Stomach (tissue), 9 donors: ENCODE data around the gene XRCC4. TPM values are rescaled to one million over a fixed set of nuclear protein-coding genes. Genes with fewer than 3 reads are reported as not detected.

Experiments
- DNase-seq, 2 donors: peaks; one replicate each; pipeline versions ENCODE4 v3.0.0 to v3.0.0-alpha.2; 2013 to 2019
- H3K27ac ChIP-seq, 5 donors: fragments of 200-600 bp in 4 of 5; sonication (generic) in 4 of 5; one replicate each; pipeline ENCODE4 v1.5.1; 2013 to 2019; ENCODE audit warnings: mild to moderate bottlenecking in 1 of 5, moderate library complexity in 1 of 5
- H3K27me3 ChIP-seq, 3 donors: fragments of 200-600 bp; sonication (generic); one replicate each; pipeline ENCODE4 v1.5.1; 2017 to 2019; ENCODE audit warnings: mixed run types in 1 of 3
- H3K36me3 ChIP-seq, 4 donors: fragments of 200-600 bp; sonication (generic); 1 replicate in 3 of 4; 2 replicates in 1 of 4; pipeline ENCODE4 v1.5.1; 2016 to 2019
- H3K4me1 ChIP-seq, 4 donors: fragments of 200-600 bp; sonication (generic); one replicate each; pipeline ENCODE4 v1.5.1; 2016 to 2019
- H3K4me3 ChIP-seq, 4 donors: fragments of 200-600 bp; sonication (generic) in 3 of 4; one replicate each; pipeline ENCODE4 v1.5.1; 2016 to 2019; ENCODE audit warnings: mild to moderate bottlenecking in 1 of 4
- H3K9me3 ChIP-seq, 4 donors: fragments of 200-600 bp; sonication (generic); one replicate each; pipeline ENCODE4 v1.5.1; 2016 to 2019
- CTCF ChIP-seq, 7 experiments: fragments of 450-650 bp in 4 of 7; fragments of 200-600 bp in 3 of 7; sonication (generic) in 3 of 7; IDR thresholded peaks; one replicate each; pipeline ENCODE4 v1.5.1; 2016 to 2019; ENCODE audit warnings: antibody characterized with exemption in 7 of 7, control low read depth in 2 of 7, mild to moderate bottlenecking in 1 of 7
- EP300 ChIP-seq: sonication (generic); formaldehyde crosslinking; IDR thresholded peaks from one replicate; pipeline ENCODE4 v1.6.1; 2017; ENCODE audit warnings: antibody characterized with exemption
- POLR2A ChIP-seq, 4 donors: fragments of 450-650 bp; IDR thresholded peaks; one replicate each; pipeline ENCODE4 v1.6.1; 2016; ENCODE audit warnings: antibody characterized with exemption in 4 of 4, control low read depth in 2 of 4, mild to moderate bottlenecking in 1 of 4, moderate library complexity in 1 of 4
- POLR2AphosphoS5 ChIP-seq, 3 donors: sonication (generic); formaldehyde crosslinking; IDR thresholded peaks; one replicate each; pipeline ENCODE4 v1.6.1; 2016; ENCODE audit warnings: antibody characterized with exemption in 3 of 3
- WGBS, 5 donors: extraction: QIAGEN DNeasy Blood & Tissue Kit in 3 of 5; methylation state at CpG; one replicate each; pipeline versions ENCODE4 v1.1.5 to v1.1.7; 2013 to 2018; 5-methylcytosine and 5-hydroxymethylcytosine counted together
- intact Hi-C: fragments of 100-400 bp; cut with DNase I; formaldehyde crosslinking; loops from one replicate; pipeline ENCODE4 v1.15.1; 2023; ENCODE audit warnings: low total_unique reads
- polyA plus RNA-seq, 3 donors: library from polyadenylated mRNA; stranded (reverse); fragments of 200-250 nt; gene quantifications; one replicate each; pipeline ENCODE4 v1.2.3, GENCODE V29; 2013
- total RNA-seq, 5 donors: library from RNA; depleted of rRNA; stranded (reverse); fragments of >200 nt; gene quantifications; one replicate each; pipeline versions ENCODE4 v1.1.0 to v1.2.3, GENCODE V29; 2014 to 2016
- donor health status: healthy with polysubstance abuse.
- donor health status: Bipolar disorder and iron deficiency.
- donor health status: healthy.

Gene XRCC4
- total and polyA plus RNA-seq, 8 donors: 0.45 to 14.2 (median 8.4) TPM; not detected in 1

GRCh38 chr5:83394190-83394589 lies 316.8 kb downstream of the XRCC4 start:
- no peak for DNase-seq
- Histone ChIP-seq H3K9me3 (no peaks in the 10 kb centered on the region), H3K4me3 (no peak overlapping the region), H3K4me1 (no peaks in the 10 kb centered on the region), H3K27me3 (no peaks in the 10 kb centered on the region), H3K36me3 (no peaks in the 10 kb centered on the region), H3K27ac (no peak overlapping the region)
- intact Hi-C loops: no loop called here
- TF ChIP-seq CTCF (IDR thresholded peaks at IDR 0.05) (no peak), POLR2A (IDR thresholded peaks at IDR 0.05) (no peak), EP300 (no peak), POLR2AphosphoS5 (IDR thresholded peaks at IDR 0.05) (no peak)
- WGBS, 5 donors: 86 to 99% (median 96%) methylated on average over 2 of the region's 2 CpGs

- Histone ChIP-seq H3K4me1 (no peaks in the 10 kb centered on the region), H3K27ac (no peak overlapping the region), H3K4me3 (no peak overlapping the region), H3K36me3 (no peaks in the 10 kb centered on the region), H3K9me3 (no peaks in the 10 kb centered on the region), H3K27me3 (no peaks in the 10 kb centered on the region)
- 76 to 78% (median 76%) methylated on average over 1 of the region's 1 CpG for WGBS, 5 donors
- TF ChIP-seq CTCF (IDR thresholded peaks at IDR 0.05): no peak
- TF ChIP-seq POLR2AphosphoS5 (IDR thresholded peaks at IDR 0.05): no peak
- TF ChIP-seq EP300: no peak
- no peak for TF ChIP-seq POLR2A (IDR thresholded peaks at IDR 0.05)
- intact Hi-C loops: no loop called here
- DNase-seq: no peak
Observed at GRCh38 chr5:83396662-83397061, 319.3 kb downstream of the XRCC4 start.

GRCh38 chr5:83397658-83398057 lies 320.3 kb downstream of the XRCC4 start:
- H3K4me3 ChIP-seq: no peak overlapping the region
- TF ChIP-seq CTCF (IDR thresholded peaks at IDR 0.05) (no peak), EP300 (no peak), POLR2AphosphoS5 (IDR thresholded peaks at IDR 0.05) (no peak), POLR2A (IDR thresholded peaks at IDR 0.05) (no peak)
- H3K9me3 ChIP-seq: no peaks in the 10 kb centered on the region
- H3K27ac ChIP-seq: no peak overlapping the region
- no peak for DNase-seq
- H3K4me1 ChIP-seq: no peaks in the 10 kb centered on the region
- WGBS, 5 donors: 29 to 59% (median 45%) methylated on average over 1 of the region's 1 CpG
- intact Hi-C loops: no loop called here
- no peaks in the 10 kb centered on the region for H3K27me3 ChIP-seq
- no peaks in the 10 kb centered on the region for H3K36me3 ChIP-seq

- no peak for DNase-seq
- H3K27ac ChIP-seq: no peak overlapping the region
- H3K27me3 ChIP-seq: no peaks in the 10 kb centered on the region
- H3K9me3 ChIP-seq: no peaks in the 10 kb centered on the region
- H3K4me3 ChIP-seq: no peak overlapping the region
- H3K36me3 ChIP-seq: no peaks in the 10 kb centered on the region
- no peak for TF ChIP-seq CTCF (IDR thresholded peaks at IDR 0.05)
- TF ChIP-seq POLR2AphosphoS5 (IDR thresholded peaks at IDR 0.05): no peak
- TF ChIP-seq POLR2A (IDR thresholded peaks at IDR 0.05): no peak
- no peak for TF ChIP-seq EP300
- WGBS, 5 donors: 87 to 94% (median 89%) methylated on average over 4 of the region's 4 CpGs
- intact Hi-C loops: no loop called here
- no peaks in the 10 kb centered on the region for H3K4me1 ChIP-seq
Observed at GRCh38 chr5:83400241-83400640, 322.9 kb downstream of the XRCC4 start.
